Stimulated activated CD4-positive, alpha-beta T cell treated with anti-CD3 and anti-CD28 coated beads, Interleukin-12 subunit alpha, Interleukin-12 subunit beta, amount 100 ng/mL, for 24 hours (primary cell): ENCODE data around the gene HIRIP3.
"Not testable (repeated sequence)": the region's sequence is repeated elsewhere in the genome, so short reads cannot be mapped to it uniquely, and the experiment has no call there.

ENCODE experiments used
- DNase-seq, 2 experiments: peaks; one replicate each; pipeline ENCODE4 v3.0.0-alpha.2; 2020; ENCODE audit warnings: low read depth in 2 of 2

The HIRIP3 gene, protein sequence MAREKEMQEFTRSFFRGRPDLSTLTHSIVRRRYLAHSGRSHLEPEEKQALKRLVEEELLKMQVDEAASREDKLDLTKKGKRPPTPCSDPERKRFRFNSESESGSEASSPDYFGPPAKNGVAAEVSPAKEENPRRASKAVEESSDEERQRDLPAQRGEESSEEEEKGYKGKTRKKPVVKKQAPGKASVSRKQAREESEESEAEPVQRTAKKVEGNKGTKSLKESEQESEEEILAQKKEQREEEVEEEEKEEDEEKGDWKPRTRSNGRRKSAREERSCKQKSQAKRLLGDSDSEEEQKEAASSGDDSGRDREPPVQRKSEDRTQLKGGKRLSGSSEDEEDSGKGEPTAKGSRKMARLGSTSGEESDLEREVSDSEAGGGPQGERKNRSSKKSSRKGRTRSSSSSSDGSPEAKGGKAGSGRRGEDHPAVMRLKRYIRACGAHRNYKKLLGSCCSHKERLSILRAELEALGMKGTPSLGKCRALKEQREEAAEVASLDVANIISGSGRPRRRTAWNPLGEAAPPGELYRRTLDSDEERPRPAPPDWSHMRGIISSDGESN

DNA sequence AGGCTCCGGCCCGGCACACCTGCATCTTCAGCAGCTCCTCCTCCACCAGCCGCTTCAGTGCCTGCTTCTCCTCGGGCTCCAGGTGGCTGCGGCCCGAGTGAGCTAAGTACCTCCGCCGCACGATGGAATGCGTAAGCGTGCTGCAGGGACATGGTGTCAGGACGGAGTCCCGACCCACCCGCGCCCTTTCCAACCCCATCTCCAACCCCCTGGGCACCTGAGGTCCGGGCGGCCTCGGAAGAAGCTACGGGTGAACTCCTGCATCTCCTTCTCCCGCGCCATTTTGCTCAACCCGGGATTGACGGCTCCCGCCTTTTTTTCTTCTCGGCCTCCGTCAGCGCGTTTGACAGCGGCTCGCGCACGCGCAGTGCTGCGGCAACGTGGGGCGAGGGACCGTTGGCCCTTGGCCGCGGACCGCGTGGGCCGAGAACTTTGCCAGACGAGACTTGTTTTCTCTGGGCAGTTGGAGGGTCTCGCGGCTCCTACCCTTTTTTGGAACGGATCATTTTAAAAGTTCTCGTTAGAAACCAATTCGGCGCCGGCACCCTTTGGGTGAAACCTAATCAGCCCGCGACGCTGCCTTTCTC is at the start of gene HIRIP3:
Gene HIRIP3 (minus strand): TSS at position 294 of the 587 bp plus-strand sequence. CDS start 12 bp downstream, at position 282.
- peak; percentile 78 to 81 for DNase-seq

DNA sequence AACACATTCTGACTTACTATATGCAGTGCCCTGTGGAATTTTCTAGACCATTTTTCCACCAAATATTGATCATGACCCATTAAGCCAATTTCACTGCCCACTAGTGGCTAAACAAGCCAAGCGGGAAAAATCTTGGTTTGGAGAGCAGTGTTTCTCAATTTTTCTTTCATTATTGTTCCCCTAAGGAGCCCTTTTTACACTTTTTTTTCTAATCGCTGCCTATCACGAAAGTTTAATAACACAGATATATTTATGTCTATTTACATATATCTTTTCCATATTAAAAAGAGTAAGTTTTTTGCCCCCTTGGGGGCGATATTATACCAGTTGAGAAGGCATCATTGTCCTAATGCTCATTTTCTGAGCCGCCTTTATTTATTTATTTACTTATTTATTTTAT is 46.4 kb upstream of the HIRIP3 start:
- no peak for DNase-seq

DNA sequence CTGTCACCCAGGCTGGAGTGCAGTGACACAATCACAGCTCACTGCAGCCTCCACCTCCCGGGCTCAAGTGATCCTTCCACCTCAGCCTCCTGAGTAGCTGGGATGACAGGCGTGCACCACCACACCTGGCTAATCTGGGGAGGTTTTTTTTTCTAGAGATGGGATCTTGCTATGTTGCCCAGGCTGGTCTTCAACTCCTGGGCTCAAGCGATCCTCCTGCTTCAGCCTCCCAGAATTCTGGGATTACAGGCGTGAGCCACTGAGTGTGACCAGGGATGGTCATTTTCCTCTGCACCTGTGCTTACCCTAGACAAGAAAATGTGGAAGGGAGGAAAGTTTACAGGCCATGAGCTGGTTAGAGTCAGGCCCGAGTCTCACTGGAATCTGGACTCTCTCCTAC is 45.3 kb upstream of the HIRIP3 start:
- DNase-seq = not testable (repeated sequence)

DNA sequence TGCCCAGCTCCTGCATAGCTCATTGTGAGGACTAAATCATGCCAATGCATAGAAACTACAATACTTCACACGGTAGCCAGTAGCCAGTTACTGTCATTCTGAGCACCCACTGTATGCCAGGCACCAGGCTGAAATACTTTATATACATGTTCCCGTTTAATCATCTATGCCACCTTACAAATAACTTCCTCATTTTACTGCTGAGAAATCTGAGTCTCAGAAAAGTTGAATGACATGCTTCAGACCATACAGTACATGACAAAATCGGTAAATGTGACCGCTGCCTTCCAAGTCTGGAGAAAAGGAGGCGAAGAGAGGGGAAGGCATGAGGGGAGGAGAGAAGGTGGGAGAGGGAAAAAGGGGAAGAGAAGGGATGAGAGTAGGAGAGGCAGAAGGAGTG is 44.8 kb upstream of the HIRIP3 start:
- DNase-seq = no peak

DNA sequence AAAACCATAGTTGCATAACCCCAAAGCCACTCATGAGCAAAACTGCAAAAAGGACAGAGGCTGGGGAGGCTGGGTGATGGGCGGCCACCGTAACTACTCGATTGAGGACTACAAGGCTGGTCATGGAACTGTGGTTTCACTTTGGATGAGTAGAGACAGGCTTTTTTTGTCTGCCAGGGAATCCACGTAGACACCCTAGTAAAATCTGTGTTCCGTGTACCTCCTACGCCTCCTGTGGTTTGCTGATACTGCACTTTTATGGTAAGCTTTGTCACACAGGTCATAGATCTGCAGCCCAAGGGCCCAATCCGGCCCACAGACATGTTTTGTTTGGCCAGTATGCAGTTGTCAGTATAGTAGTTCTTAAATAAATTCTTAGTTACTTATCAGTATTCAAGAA is 37.9 kb upstream of the HIRIP3 start:
- no peak for DNase-seq

DNA sequence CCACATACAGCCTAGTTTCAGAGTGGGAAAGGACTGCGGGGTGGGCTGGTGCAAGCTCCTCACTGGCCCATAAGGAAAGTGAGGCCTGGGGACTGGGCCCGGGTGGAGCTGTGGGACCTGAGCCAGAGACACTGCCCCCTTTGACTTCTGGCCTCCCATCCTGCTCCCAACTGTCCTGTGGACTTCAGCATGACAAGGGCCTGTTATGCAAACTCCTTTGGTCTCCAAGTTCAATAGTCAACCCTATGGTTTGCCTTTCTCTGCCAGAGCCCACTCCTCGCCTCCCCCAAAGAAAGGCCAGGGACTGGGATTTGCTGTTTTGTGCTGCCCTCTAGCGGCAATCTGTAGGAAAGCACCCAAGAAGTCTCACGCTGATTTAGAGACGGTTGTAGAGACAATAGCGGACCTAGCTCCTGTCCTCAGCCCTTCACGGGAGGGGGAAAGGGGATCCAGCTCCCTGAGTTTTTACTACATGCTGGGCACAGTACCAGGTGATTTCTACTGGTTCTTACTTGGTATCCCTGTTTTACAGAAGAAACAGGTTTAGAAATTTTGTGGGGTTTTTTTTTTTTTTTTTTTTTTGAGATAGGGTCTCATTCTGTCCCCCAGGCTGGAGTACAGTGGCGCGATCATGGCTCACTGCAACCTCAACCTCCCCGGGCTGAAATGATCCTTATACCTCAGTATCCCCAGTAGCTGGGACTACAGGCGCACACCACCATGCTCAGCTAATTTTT is 36.8 kb upstream of the HIRIP3 start:
- peak in 1 of 2 experiments; percentile 54 for DNase-seq

DNA sequence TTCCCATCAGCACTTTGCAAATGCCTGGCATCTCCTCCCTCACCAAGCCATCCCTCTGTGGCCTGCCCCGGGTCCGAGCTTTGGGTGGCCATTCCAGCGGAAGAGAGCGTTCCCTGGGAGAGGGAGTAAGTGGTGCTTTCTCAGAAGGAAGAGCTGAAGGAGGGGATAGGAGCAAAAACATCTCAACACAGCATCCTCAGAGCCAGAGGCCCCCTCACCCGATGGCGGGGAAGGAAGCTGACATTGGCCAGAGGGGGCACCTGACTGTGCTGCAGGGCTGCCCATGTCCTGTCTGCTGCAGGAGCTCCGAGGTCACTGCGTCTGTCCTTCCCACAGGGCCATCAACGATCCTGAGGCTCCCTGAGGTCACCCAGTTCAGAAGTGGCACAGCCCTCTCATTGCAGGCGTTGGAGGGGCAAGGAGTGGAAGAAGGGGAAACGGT is 36.1 kb upstream of the HIRIP3 start:
- DNase-seq = no peak

DNA sequence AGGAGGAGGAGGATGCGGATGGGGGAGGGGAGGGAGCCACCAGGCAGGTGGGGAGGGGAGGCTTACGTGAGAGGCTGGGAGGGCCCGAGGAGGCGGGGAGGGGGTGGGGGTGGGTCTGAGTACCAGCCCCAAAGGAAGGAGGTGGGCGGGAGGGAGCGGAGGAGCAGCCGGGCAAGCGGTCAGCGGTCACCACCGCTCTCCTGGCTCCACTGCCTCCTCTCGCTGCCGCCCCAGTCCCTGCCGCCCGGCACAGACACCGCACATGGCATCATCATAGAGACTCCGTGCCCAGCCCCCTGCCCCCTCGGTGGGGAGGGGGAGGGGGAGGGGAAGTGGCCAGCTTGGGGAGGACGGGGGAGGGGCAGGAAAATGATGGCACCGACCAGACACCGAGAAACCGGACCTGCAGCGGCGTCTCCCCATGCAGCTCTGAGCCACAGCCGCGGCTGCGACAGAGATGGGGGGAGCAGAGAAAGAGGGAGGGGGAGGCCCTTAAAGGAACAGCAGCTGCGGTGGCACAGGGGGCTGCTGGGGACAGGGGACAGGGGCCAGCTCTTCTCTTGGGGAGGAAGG is 35.5 kb upstream of the HIRIP3 start, which contains the start of gene TLCD3B:
Gene TLCD3B (minus strand): TSS at position 431 of the 573 bp plus-strand sequence. CDS start 744 bp downstream, outside the sequence.
- DNase-seq = no peak

DNA sequence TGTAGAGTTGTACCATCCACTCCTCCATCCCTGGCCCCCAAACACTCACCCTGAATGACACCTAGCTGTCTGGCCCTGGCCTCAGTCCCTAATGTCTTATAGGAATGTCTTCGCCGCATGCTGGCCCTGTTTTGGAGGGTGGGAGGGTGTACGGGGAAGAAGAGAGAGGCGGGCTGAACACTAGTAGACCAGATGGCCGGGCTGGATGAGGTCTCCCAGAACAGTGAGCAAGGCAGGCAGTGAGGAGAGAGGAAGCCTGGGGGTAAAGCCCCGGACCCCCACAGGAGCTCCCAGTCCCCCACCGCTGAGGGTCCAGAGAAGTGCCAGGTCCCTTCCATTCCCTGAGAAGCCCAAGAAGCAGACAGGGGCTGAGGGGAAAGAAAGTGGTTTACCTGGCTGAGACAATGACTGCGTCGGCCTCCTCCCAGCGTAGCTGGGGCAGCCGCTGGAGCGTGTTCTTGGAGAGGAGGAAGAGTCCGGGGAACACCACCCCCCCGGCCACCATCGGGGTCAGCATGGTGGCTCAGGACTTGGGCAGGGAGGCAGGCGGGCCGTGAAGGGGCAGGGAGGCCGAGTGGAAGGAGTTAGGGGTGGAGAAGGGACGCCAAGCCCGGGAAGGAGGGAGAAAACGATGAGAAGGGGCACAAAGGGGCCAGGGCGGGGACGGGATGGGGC is 34.7 kb upstream of the HIRIP3 start:
- DNase-seq = no peak

DNA sequence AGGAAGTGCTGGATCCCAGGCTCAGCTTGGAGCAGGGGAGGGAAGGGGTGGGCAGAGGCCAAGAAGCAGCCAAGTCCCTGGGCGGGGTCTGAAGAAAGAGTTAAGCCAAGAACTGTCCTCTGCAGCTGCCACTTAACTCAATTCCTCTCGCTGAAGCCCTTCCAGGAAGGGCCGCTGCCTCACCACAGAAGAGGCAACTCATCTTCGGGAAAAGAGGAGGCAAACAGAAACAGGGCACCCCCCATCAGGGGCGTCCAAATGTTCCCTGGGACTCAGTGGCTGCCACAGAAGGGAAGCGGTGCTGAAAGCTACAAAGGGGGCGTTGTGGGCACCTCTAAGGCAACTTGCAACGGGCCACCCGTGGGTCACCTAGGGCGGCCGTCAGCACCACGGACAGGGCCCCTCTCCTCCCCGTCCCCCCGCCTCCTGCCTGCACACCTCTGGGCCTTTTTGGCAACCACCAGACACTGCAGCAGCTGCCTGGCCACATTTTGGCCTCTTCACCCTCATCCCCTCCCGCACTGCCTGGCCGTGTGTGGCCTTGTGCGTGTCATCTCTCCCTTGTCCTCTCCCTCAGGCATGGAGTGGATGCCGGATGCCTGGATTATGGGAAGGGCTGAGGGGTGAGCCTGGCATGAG is 33.1 kb upstream of the HIRIP3 start:
- no peak for DNase-seq

DNA sequence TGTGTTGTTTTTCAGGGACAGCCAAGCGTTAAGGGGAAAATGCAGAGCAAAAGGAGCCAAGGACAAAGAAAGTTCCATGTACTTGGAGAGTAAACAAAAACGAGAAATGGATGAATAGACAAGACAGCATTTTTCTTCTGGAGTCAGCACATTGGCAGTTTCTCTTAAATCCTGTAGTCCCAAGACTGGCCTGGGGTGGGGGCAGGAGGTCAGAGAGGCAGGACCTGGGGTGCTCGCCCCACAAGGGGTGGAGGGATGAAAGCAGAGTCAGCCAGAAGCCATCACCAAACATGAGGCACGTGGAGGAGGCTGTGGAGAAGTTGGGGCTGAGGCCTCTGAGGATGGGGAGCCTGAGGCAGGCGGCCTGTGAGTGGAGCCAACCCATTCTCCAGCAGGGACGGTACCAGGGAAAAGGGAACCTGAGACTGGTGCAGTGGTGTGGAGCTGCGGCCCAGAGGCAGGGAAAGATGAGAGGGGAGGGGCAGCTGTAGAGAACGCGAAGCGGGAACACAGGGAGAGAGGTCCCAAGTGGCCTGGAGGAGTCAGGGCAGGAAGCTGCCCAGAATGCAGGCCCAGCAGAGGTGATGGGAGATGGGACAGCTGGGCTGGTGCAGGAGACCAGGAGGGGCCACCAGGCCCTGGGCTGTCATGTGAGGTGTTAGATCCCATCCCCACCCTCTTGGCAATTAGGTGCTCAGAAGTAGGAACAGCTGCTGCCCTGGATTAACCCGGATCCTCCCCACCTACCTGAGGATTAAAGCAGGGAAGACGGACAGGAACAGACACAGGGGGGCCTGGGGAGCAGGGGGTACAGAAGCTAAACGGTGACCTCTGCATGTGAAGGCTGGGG is 32.4 kb upstream of the HIRIP3 start:
- DNase-seq = no peak

DNA sequence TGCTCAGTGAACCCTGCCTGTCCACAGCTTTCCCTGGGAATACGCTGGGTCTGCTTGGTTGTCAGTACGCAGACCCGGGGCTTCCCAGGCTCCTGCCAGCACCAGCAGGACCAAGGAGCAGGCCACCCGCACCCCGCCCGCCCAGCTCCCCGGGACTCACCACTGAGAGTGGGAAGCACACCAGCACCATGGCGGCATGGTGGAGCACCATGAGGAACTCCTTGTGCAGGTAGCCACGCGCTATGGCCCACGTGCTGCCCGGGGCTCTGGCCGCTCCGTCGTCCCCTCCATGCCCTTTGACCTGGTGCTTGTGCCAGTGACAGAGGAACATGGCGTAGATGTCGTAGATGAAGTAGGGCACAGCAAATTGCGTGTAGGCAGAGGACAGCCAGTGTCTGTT is 31.0 kb upstream of the HIRIP3 start:
- DNase-seq = no peak

DNA sequence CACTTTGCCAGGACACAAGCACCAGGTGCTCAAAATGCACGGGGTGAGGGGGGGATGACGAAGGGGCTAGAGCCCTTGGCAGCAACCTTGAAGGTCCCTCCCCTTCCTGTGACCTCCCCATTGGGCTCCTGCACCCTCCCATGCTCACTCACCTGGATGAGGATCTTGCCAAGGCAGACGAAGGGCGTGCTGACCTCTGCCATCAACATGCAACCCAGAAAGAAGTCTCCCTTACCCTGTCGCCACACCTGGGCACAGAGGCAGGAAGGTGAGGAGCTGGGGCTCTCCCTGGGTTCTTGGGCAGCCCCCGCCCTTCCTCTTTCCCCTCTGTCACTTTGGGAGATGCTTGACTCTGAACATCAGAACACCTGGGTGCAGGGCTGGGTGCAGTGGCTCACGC is 30.2 kb upstream of the HIRIP3 start:
- DNase-seq = no peak

DNA sequence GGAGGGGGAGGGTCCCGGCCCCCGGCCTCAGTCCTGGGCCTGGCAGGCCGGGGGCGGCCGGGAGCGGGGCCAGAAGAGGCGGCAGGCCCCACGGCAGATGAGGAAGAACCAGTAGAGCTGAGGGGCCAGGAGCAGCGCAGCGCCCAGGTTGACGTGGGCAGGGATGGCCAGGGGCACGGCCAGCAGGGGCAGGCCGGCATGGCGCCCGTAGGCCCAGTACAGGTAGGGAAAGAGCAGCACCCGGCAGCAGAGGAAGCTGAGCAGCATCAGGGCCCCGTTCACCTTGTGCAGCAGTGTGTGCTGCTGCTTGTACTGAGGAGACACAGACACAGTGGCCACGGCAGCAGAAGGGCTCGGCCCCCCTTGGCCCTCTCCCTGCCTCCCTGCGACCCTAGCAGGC is 29.7 kb upstream of the HIRIP3 start:
- DNase-seq = no peak

DNA sequence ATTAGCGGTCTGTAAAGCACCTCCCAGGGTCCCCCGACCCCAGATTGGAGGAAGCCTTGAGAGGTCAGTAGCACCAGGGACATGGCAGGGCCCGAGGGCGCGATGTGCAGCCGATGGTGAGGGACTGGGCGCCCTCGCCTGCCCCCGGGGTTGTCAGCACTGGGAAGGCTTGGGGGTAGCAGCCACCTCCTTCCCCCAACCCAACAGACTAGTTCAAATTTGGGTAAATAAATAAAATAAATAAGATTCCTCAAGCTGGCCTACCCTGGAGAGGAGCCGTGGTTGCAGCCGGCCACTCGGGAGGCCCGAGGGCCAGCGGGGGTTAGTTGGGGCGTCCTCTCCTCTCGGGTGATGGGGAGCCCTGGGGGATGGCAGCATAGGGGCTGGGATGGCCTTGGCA is 29.0 kb upstream of the HIRIP3 start:
- DNase-seq = no peak

DNA sequence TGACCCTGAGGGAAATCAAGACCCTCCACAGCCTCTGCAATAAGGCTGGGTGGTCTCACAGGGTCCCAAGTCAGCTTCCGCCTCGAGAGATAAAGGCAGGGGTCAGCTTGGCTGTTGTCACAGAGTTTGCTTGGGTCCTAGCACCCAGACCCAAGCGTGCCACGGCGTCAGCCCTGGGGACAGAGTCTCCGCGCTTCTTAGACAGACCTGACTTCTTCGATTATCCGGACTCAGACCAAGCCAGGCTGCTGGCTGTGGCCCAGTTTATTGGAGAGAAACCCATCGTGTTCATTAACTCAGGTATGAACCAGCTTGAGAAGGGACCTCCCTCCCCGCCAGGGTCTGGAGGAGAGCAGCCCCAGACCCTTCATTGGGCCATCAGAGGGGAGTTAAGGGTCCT is 28.2 kb upstream of the HIRIP3 start:
- DNase-seq = no peak

DNA sequence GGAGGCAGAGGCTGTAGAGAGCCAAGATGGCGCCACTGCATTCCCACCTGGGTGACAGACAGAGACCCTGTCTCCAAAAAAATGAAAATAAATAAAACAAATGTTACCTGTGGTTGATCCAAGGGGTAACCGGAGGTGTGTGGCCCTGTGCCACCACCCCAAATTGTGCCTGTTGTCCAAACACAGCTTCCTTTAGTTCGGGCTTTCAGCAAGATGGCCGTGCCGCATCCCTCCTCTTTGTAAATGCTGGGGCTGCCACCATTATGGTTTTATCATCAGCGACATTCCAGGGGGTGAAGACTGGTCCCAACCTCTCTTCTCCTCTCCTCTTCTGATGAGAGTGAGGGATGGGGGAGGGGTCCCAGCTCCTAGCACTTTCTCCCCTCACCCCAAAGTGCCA is 27.5 kb upstream of the HIRIP3 start, which contains the start of gene C16orf92:
Gene C16orf92 (plus strand): TSS at position 312 of the 400 bp plus-strand sequence. CDS start 143 bp downstream, outside the sequence.
- DNase-seq = no peak

DNA sequence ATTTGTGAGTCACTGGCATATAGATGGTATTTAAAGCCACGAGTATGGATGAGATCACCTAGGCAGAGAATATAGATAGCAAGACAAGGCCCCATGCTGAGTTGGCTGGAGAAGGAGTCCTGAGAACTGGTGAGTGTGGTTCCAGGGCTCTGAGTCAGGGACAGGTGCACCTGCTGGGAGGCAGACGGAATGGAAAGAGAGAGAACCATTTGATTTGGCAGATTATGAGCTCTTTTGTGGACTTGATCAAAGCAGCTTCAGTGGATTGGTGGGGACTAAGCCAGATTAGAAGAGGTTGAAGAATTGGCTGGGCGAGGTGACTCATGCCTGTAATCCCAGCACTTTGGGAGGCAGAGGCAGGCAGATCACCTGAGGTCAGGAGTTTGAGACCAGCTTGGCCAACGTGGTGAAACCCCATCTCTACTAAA is 23.3 kb upstream of the HIRIP3 start:
- no peak for DNase-seq

DNA sequence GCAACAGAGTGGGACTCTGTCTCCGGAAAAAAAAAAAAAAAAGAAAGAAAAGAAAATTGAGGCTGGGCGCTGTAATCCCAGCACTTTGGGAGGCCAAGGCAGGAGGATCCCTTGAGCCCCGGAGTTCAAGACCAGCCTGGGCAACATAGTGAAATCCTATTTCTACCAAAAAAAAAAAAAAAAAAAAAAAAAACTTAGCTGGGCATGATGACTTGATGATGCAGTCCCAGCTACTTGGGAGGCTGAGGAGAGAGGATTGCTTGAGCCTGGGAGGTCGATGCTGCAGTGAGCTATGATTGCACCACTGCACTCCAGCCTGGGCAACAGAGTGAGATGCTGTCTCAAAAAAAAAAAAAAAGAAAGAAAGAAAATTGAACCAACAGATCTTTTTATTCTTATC is 22.5 kb upstream of the HIRIP3 start:
- not testable (repeated sequence) for DNase-seq

DNA sequence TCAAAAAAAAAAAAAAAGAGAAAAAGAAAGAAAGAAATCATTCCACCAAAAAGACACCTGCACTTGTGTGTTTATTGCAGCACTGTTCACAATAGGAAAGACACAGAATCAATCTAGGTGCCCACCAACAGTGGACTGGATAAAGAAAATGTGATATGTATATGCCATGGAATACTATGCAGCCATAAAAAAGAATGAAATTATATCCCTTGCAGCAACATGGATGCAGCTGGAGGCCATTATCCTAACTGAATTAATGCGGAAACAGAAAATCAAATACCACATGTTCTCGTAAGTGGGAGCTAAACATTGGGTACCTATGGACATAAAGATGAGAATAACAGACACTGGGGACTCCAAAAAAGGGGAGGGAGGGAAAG is 21.9 kb upstream of the HIRIP3 start:
- DNase-seq = no peak
